UCSD-AML1 (cell line): ENCODE data around the gene ACOT8.
"Not testable (repeated sequence)": the region's sequence is repeated elsewhere in the genome, so short reads cannot be mapped to it uniquely, and the experiment has no call there.

Experiments
- DNase-seq: peaks from one replicate; lab custom pipeline; 2025; ENCODE audit not compliant: unreplicated experiment; lab: John Stamatoyannopoulos, UW

Gene ACOT8

GRCh38 chr20:45857114-45857881 lies at the start of gene ACOT8, which contains the start of gene ZSWIM3:
TSS of gene ACOT8 (minus strand) at chr20:45857392. CDS start at chr20:45857315, 77 bp downstream.
TSS of gene ZSWIM3 (plus strand) at chr20:45857614. CDS start at chr20:45857826, 212 bp downstream.
- DNase-seq, result peak; percentile 90

GRCh38 chr20:45905505-45906079 lies 48.4 kb upstream of the ACOT8 start:
- no peak for DNase-seq

- no peak for DNase-seq
Observed at GRCh38 chr20:45904583-45905504, 47.7 kb upstream of the ACOT8 start.

- no peak for DNase-seq
Observed at GRCh38 chr20:45902199-45902701, 45.1 kb upstream of the ACOT8 start.

- DNase-seq, result not testable (repeated sequence)
Observed at GRCh38 chr20:45901332-45901731, 44.1 kb upstream of the ACOT8 start.

GRCh38 chr20:45899046-45899835 lies 42.0 kb upstream of the ACOT8 start:
- DNase-seq, result no peak

GRCh38 chr20:45898285-45898684 lies 41.1 kb upstream of the ACOT8 start:
- DNase-seq, result no peak

GRCh38 chr20:45897692-45898091 lies 40.5 kb upstream of the ACOT8 start:
- DNase-seq, result no peak

- no peak for DNase-seq
Observed at GRCh38 chr20:45897289-45897688, 40.1 kb upstream of the ACOT8 start.

- no peak for DNase-seq
Observed at GRCh38 chr20:45896641-45897161, 39.5 kb upstream of the ACOT8 start.

GRCh38 chr20:45894797-45895196 lies 37.6 kb upstream of the ACOT8 start:
- DNase-seq, result no peak

- DNase-seq, result no peak
Observed at GRCh38 chr20:45893831-45894230, 36.6 kb upstream of the ACOT8 start.

- DNase-seq, result no peak
Observed at GRCh38 chr20:45892828-45893500, 35.8 kb upstream of the ACOT8 start.

- DNase-seq, result no peak
Observed at GRCh38 chr20:45892049-45892825, 35.0 kb upstream of the ACOT8 start.

GRCh38 chr20:45890985-45891983 lies 34.1 kb upstream of the ACOT8 start, which contains the start of the genes CTSA and NEURL2:
TSS of gene CTSA (plus strand) at chr20:45891335. CDS start at chr20:45891569, 234 bp downstream.
TSS of gene NEURL2 (minus strand) at chr20:45891208. CDS start at chr20:45890991, 217 bp downstream.
- peak; percentile 88 for DNase-seq

- DNase-seq, result peak; percentile 80
Observed at GRCh38 chr20:45890077-45890984, 33.1 kb upstream of the ACOT8 start.
